ENCODE results near the gene MEP1A.
"Not testable (repeated sequence)": the region's sequence is repeated elsewhere in the genome, so short reads cannot be mapped to it uniquely, and the experiment has no call there.

MEP1A gene, protein sequence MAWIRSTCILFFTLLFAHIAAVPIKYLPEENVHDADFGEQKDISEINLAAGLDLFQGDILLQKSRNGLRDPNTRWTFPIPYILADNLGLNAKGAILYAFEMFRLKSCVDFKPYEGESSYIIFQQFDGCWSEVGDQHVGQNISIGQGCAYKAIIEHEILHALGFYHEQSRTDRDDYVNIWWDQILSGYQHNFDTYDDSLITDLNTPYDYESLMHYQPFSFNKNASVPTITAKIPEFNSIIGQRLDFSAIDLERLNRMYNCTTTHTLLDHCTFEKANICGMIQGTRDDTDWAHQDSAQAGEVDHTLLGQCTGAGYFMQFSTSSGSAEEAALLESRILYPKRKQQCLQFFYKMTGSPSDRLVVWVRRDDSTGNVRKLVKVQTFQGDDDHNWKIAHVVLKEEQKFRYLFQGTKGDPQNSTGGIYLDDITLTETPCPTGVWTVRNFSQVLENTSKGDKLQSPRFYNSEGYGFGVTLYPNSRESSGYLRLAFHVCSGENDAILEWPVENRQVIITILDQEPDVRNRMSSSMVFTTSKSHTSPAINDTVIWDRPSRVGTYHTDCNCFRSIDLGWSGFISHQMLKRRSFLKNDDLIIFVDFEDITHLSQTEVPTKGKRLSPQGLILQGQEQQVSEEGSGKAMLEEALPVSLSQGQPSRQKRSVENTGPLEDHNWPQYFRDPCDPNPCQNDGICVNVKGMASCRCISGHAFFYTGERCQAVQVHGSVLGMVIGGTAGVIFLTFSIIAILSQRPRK

DNA sequence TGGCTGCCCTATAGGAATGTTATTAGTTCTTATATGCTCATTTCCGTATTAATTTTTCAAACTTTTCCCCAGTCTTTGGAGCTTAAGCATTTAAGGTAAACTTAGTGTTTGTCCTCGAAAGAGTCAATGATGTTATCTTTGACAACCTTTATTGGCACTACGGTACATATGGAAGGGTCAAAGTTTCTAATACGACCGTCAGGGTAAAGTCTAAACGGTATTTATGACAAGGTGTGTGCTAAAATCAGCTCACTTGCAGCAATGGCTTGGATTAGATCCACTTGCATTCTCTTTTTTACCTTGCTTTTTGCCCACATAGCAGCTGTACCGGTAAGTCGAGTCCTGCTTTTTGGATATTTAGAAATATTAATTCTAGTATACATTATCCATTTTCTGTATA, at the start of gene MEP1A:
Gene MEP1A (plus strand): TSS at position 252 of the 400 bp plus-strand sequence. CDS start 10 bp downstream, at position 262.
- DNase-seq (ENCODE audit: low read depth in 2 of 2, low spot score in 1 of 2) = no peak

DNA sequence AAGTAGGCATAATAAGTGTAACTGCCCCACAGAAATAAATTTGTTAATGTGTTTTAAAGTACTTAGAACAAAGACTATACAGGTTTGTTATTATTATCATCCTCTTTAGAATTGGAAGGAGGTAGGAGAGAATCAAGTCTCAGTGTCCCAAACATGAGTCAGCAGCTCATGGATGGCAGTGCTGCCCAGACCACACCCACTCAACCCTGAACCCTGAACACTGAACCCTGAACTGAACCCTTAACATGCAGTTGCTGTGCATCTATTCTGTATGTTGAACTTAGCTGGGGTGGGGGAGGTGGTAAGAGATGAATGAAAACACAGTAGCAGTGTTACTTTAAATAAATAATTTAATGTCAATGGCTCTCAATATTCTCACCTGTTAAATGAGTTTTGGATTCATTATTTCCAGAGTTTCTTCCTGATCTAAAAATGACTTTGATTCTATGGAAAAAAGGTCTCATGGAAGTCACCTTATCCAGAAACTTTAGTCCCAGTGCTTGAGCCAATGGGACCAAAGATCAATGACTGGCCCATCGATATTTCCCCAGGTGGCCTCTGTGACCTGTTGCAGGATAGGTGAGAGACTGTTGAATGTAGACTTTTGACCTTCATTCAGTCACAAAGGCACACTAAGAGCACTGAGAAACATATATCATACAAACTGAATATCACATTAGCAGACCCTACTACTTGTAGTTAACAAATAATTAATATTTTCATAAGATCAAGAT, 49.6 kb upstream of the MEP1A start:
- no peak for DNase-seq (ENCODE audit: low read depth in 2 of 2, low spot score in 1 of 2)

DNA sequence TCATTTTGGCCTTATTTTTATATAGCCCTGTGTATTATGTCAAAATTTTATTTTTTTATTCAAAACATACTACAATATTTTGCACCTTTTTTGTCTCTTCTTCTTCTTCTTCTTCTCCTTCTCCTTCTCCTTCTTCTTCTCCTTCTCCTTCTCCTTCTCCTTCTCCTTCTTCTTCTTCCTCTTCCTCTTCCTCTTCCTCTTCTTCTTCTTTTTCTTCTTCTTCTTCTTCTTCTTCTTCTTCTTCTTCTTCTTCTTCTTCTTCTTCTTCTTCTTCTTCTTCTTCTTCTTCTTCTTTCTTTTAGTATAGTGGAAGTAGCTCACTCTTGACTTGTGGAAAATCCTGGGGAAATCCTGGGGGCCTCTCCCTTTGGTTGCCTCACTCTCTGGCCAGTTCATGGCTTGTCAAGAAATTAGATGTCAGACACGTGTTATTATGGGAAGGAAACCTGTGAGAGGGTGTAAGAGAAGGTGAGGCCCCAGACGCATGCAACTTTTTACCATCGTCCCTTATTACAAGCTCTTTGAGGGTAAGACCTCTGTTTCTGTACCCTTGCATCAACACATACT, 48.9 kb upstream of the MEP1A start:
- not testable (repeated sequence) for DNase-seq (ENCODE audit: low read depth in 2 of 2, low spot score in 1 of 2)

DNA sequence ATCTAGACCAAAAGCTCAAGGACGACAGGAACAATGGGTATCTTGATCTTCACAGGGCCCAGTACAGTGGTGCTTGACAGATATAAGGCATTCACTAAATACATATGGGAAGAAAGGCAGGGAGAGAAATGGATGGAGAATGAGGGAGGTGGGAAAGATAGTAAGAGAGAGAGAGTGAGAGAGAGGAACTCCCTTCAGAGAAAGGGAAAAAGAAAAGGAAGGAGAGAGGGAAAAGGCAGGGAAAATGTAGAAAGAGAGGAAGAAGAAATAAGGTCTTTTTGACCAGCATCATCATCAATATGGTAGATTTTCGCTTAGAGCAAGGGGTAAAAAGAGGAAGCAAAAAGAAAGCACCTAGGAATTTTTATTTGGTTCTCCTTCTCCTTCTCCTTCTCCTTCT, 47.2 kb upstream of the MEP1A start:
- no peak for DNase-seq (ENCODE audit: low read depth in 2 of 2, low spot score in 1 of 2)

DNA sequence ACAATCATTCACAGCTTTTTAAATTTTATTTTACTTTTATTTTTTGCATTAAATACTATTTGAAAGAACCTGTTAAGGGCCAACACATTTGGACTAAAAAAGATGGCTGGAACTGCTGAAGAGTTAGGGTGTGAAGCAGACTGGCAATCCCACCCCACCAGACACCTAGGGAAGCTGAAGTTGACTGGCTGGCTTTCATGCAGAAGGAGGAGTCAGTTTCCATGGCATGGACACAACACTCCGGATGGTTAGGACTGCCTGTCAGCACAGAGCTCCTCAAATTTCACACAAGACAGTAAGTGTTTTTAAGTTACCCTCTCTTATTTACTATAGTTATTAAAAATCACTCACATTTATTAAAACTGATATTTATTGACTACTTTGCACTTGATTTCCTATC, 46.5 kb upstream of the MEP1A start, which contains the start of gene ANKRD66:
Gene ANKRD66 (plus strand): TSS at position 238 of the 400 bp plus-strand sequence. CDS start 5,016 bp downstream, outside the sequence.
- no peak for DNase-seq (ENCODE audit: low read depth in 2 of 2, low spot score in 1 of 2)

DNA sequence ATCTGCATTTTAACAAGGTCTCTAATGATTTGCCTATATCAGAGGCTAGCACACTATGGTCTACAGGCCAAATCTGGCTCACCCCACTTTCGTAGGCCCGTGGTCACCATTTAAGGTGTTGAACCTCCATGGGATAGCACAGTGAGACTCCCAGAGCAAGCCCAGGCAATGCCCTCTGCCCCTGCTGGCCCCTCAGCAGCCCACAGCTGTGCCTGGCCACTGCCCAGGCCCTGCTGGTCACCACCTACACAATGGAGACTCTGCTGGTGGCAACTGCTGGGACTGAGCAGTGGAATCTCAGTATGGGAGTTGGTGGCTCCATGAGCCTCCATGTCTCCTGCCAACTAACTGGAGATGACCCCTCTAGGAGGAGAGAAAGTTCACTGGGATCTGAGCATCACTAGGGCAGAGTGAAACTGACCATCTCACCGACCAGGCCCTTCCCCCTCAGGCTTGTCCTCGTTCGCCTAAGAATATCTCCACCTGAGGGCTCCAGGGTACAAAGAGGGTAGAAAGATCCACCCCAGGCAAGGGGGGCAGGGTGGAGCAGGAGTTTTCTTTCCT, 44.2 kb upstream of the MEP1A start:
- DNase-seq (ENCODE audit: low read depth in 2 of 2, low spot score in 1 of 2) = no peak

DNA sequence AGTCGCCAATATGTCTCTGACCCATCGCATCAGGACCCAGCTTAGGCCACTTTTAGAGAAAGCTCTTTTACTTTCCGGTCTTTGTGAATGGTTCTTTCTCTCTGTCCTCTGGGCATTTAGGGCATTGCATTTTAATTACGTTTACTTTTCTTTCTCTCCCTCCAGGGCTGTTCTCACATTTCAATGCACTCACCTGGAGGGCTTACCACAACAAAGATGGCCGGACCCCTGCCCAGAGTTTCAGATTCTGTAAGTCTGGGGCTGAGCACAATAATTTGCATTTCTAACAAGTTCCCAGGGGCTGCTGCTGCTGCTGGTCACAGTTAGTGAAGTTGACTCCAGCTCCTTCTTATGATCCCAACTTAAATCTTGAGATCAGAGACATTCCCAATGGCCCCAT, 43.5 kb upstream of the MEP1A start:
- no peak for DNase-seq (ENCODE audit: low read depth in 2 of 2, low spot score in 1 of 2)

DNA sequence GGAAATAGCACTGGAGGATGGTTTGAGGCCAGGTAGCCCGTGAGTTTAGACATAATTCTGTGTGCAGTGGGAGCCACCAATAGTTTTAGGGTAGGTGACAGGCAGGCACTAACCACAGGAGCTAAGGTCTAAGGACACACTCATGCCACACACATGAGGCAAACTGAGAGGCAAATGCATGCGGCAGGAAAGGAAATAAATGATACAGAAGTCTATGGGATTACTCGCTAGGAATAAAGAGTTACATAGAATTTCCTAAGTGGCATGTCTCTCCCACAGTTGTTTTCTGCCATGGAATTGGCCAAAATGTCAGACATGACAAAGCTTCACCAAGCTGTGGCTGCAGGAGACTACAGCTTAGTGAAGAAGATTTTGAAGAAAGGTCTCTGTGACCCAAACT, 41.5 kb upstream of the MEP1A start:
- DNase-seq (ENCODE audit: low read depth in 2 of 2, low spot score in 1 of 2) = no peak

DNA sequence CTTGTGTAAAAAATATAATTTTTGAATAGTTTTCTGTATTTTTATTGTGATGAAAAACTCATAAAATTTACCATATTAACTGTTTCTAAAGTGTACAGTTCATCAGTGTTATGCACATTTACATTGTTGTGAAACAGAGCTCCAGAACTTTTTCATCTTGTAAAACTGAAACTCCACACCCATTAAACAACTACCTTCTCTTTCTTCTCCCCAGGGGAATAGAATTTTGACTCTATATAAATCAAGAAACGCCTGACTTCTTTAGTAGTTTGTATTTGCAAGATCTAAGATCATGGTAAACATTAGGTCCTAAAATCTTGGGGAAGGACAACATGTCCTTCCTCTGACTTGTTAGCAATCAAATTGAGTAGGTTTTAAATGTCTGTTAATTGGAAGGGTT, 37.3 kb upstream of the MEP1A start:
- DNase-seq (ENCODE audit: low read depth in 2 of 2, low spot score in 1 of 2) = no peak

DNA sequence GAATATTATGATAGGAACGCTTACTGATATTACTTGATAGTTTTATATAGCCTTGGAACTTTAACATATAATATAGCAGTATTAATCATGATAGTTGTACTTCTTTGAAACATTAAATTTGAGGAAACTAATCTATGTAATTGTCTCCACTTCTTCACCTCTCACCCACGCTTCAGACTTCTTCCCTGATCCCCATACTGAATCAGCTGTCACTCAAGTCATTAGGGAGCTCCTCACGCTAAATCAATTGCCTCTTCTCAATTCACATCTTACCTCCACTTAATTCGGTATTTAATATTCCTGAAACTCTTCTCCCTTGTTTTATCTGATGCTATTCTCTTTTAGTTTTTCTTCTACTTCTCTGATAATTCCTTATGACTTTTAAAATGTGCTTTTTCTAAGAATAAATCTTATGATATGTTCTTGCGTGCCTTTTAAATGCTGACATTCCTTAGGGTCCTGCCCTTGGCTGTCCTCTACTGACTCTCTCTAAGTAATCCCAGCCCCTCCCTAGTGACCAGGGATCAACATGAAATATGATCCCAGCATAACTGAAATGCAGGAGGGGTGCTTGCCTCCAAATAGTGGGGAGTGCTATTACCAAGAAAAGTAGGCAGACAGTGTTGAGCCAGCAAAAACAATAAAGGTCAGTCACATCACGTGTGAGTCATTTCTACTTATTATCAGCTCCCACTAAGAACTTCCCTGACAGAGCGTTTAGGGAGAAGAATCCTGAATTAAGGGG, 36.5 kb upstream of the MEP1A start:
- DNase-seq (ENCODE audit: low read depth in 2 of 2, low spot score in 1 of 2) = no peak

DNA sequence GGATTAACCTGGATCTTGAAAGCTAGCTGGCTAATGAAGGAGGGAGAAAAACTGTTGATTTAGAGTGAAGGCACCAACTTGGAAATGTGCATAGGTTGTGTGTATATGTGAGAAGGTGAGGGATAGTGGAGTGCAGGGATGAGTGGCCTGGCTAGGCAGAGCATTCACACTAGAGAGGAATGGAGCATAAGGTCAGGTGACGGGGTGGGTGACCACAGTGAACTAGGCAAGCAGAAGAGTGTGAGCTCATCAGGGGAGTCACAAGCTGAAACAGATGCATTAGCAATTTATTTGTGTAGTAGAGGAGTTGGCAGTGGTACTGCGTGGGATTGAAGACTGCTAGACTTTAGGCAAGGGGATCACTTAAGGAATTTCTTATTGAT, 36.0 kb upstream of the MEP1A start:
- DNase-seq (ENCODE audit: low read depth in 2 of 2, low spot score in 1 of 2) = no peak

DNA sequence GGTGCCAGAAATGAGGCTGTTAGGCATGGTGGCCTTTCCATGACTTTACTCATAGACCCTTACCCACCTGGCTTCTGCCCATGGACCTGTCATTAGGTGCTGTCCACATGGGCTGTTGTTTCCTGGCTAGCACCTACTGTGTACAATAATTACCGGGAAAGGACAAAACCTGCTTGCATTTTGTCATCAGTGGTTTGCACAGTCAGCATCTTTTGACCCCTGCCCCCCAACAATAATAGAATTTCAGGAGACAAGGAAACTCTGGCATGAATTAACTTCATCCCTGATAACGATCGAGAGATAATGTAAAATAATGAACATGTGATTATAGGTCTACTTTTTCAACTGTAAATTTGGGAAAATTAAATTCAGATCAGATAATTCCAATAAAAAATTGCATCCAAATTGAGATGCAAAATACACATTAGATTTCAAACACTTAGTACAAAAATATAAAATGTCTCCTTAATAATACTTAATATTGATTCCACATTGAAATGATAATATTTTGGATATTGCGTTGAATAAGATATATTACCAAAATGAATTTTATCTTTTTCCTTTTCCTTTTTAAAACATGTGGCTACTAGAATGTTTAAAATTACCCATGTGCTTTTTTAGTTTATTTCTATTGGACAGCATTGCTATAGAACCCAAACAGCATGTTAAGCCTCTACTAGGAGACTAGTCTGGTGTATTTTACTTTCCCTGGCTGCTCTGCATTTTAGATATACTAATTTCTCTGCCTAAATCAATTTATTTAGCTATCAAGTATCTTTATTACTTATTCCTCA, 34.0 kb upstream of the MEP1A start:
- DNase-seq (ENCODE audit: low read depth in 2 of 2, low spot score in 1 of 2) = no peak

DNA sequence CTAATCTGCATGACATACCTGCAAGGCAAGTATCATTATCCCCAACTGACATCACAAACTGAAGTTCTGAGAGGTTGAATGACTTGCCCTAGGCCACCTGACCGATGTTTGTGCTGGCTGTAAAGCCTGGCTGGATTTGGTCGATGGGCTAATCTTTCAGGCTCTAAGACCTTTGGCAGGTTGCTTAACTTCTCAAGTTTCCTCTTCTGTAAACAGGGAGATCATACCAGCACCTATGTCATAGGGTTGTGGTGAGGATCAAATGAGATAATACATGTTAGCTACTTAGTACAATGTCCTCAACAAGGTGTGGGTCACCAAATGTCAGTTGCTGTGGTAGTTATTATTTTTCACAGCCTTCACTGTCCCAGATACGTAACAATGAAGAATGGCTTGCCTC, 32.3 kb upstream of the MEP1A start:
- DNase-seq (ENCODE audit: low read depth in 2 of 2, low spot score in 1 of 2) = no peak

DNA sequence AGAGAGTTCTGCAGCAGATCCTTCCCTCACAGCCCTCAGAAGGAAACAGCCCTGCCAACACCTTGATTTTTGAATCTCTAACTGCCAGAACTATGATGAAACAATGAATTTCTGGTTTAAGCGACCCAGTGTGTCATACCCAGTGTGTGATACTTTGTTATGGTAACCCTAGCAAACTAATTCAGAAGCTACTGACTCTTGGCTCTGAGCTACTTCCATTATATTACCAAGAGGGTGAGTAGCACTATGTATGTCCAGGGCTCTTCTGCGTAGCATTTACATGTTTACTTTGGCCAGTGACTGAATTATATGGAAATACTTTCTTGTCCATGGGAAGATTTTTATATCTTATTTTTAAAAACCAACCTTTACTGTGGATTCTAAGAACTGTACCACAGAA, 29.7 kb upstream of the MEP1A start:
- no peak for DNase-seq (ENCODE audit: low read depth in 2 of 2, low spot score in 1 of 2)

DNA sequence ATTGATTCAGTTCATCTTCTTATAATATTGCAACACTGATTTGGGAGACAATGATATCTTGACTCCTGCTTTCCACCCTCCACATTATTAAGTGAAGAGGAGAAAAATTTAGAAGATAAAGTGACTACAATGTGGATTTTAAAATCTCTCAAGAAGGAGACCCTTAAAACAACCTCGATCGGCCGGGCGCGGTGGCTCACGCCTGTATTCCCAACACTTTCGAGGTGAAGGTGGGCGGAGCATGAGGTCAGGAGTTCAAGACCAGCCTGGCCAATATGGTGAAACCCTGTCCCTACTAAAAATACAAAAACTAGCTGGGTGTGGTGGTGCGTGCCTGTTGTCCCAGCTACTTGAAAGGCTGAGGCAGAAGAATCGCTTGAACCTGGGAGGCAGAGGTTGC, 28.9 kb upstream of the MEP1A start:
- DNase-seq (ENCODE audit: low read depth in 2 of 2, low spot score in 1 of 2) = not testable (repeated sequence)

DNA sequence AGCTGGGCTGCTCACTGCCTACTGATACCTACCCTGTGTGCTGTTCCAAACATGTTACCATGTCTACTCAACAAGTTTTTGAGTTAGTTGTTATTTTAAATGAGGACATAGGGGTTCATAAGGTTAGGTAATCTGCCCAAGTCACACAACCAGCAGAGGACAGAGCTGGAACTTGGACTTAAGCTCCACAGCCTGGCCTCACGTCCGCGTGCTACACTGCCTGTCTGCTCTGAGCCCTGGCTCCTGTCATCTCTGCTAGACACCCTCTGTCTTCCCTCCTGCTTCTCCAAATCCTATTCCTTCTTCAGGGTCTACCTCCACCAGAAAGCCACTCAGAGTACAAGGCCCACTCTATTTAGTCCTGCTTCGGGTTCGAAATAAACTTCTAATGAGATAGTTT, 28.2 kb upstream of the MEP1A start:
- no peak for DNase-seq (ENCODE audit: low read depth in 2 of 2, low spot score in 1 of 2)

DNA sequence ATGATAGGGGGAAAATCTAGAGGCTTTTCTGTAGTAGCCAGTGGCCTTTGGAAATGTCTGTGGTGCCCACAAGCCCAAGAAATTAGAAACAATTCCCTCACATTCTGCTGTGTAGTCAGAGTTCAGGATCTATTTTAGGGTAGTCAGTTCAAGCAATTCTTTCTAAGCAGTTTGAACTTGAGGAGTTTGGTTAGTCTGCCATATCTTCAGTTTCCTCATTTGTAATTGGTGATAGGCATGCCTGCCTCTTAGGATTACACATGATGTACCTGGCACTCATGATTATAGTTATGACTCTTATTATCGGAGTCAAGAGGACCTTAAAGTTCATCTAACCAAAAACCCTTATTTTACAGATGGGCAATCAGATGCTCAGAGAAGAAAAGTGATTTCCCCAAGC, 21.2 kb upstream of the MEP1A start:
- DNase-seq (ENCODE audit: low read depth in 2 of 2, low spot score in 1 of 2) = no peak

DNA sequence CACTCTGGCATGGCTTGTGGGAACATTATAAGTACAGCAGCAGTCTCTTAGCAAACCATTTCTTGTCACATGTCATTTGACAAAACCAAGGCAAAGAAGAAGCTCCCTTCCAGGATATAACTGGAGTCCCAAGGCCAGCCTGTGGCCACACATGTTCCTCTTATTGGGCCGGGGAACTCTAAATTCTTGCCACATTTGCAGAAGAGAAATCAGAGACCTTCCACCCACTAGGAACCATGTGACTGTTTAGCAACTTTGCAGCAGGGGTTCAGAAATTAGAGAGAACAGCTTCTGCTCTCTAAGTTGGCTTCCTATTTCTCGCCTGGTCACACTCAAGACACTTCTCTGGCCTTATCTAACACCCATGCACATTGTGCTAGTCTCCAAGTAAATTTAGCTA, 20.4 kb upstream of the MEP1A start:
- DNase-seq (ENCODE audit: low read depth in 2 of 2, low spot score in 1 of 2) = no peak

DNA sequence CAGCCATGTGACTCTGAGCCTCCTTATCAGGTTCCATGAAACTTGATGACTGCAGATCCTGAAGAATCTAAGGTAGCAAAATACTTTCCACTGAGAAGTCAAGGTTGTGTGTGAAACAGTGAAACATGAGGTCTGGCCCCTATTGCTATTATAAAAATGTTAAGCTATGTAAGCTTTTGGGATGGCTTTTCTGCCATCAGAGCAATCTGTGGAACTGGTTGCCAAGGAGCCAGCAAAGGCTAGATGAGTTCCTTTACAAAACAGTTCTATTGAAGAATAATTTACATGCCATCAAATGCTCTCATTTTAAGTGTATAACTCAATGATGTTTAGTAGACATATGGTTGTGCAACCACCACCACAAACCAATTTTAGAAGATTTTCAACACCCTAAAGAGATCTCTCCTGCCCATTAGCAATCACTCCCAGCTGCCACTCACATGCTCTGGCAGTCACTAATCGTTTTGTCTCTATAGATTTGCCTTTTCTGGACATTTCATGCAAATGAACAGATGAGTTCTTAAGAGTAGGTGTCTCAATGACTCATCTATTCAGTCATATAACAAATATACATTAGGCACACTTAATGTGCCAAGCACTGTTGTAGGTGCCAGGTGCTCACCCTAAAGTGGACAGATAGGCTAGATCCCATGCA, 19.9 kb upstream of the MEP1A start:
- no peak for DNase-seq (ENCODE audit: low read depth in 2 of 2, low spot score in 1 of 2)
